HEK293 (cell line): ENCODE data around the gene DSCAML1.

Source experiments
- CTCF ChIA-PET: fragments of 350-600 bp; formaldehyde crosslinking; extraction: SDS; loops from one replicate; lab custom pipeline; 2021; ENCODE audit warnings: antibody characterized with exemption; lab: Yijun Ruan, JAX
- POLR2A ChIA-PET: fragments of 300-600 bp; formaldehyde crosslinking; extraction: SDS; loops from one replicate; lab custom pipeline; 2020; ENCODE audit warnings: antibody characterized with exemption, inconsistent platforms; lab: Yijun Ruan, JAX
- H3K27ac ChIP-seq: fragments of 200-500 bp; sonication (Bioruptor generic); 2 replicates; pipeline ENCODE4 v1.5.1; 2014; ENCODE audit warnings: low read depth, low read length, control low read depth, inconsistent platforms; ENCODE audit errors: extremely low read depth
- H3K36me3 ChIP-seq, 2 experiments: fragments of 200-500 bp in 1 of 2; sonication (Bioruptor generic) in 1 of 2; 1 replicate in 1 of 2; 2 replicates in 1 of 2; pipeline ENCODE4 v1.5.1; 2014 to 2017; ENCODE audit warnings: inconsistent platforms in 2 of 2, low read length in 2 of 2; ENCODE audit not compliant: control insufficient read depth in 2 of 2, insufficient read depth in 1 of 2
- H3K4me1 ChIP-seq: fragments of 200-500 bp; sonication (Bioruptor generic); 2 replicates; pipeline ENCODE4 v1.5.1; 2014; ENCODE audit warnings: mild to moderate bottlenecking, low read length, inconsistent platforms; ENCODE audit not compliant: control insufficient read depth, insufficient read depth
- H3K4me3 ChIP-seq: 2 replicates; pipeline ENCODE4 v1.5.1; 2011; ENCODE audit warnings: low read depth, mild to moderate bottlenecking, control low read depth, low read length, moderate library complexity
- H3K9me3 ChIP-seq: fragments of 200-500 bp; sonication (Bioruptor generic); 2 replicates; pipeline ENCODE4 v1.5.1; 2014; ENCODE audit warnings: low read depth, low read length, inconsistent platforms; ENCODE audit not compliant: control insufficient read depth, insufficient read depth
- OVOL3 ChIP-seq: fragments of 450-650 bp; formaldehyde crosslinking; IDR thresholded peaks from 2 replicates; pipeline ENCODE4 v1.5.1; 2016; ENCODE audit warnings: missing biosample characterization, missing genetic modification characterization
- ZBTB1 ChIP-seq: fragments of 450-650 bp; formaldehyde crosslinking; IDR thresholded peaks from 2 replicates; pipeline ENCODE4 v1.5.1; 2016; ENCODE audit warnings: missing biosample characterization, missing genetic modification characterization
- ZFHX2 ChIP-seq: fragments of 450-650 bp; formaldehyde crosslinking; conservative IDR thresholded peaks from 2 replicates; pipeline ENCODE4 v1.5.1; 2016; ENCODE audit warnings: missing biosample characterization, missing genetic modification characterization
- ZFP3 ChIP-seq: fragments of 450-650 bp; formaldehyde crosslinking; IDR thresholded peaks from 2 replicates; pipeline ENCODE4 v1.5.1; 2016; ENCODE audit warnings: low read depth, missing biosample characterization, missing genetic modification characterization
- ZNF202 ChIP-seq: fragments of 450-650 bp; formaldehyde crosslinking; IDR thresholded peaks from 2 replicates; pipeline ENCODE4 v1.5.1; 2016; ENCODE audit warnings: missing biosample characterization, missing genetic modification characterization, borderline replicate concordance
- ZNF571 ChIP-seq: fragments of 450-650 bp; formaldehyde crosslinking; IDR thresholded peaks from 2 replicates; pipeline ENCODE4 v1.5.0; 2017; ENCODE audit warnings: missing biosample characterization, missing genetic modification characterization
- ZNF670 ChIP-seq: fragments of 450-650 bp; formaldehyde crosslinking; IDR thresholded peaks from 2 replicates; pipeline ENCODE4 v1.5.1; 2016; ENCODE audit warnings: missing biosample characterization, missing genetic modification characterization, low read depth
- ZNF701 ChIP-seq: fragments of 450-650 bp; formaldehyde crosslinking; IDR thresholded peaks from 2 replicates; pipeline ENCODE4 v1.5.1; 2016; ENCODE audit warnings: missing biosample characterization, missing genetic modification characterization
- TF ChIP-seq, protein P1 (sequence below): fragments of 450-650 bp; formaldehyde crosslinking; IDR thresholded peaks from 2 replicates; pipeline ENCODE4 v1.5.1; 2016; ENCODE audit warnings: missing biosample characterization, missing genetic modification characterization
- TF ChIP-seq, protein P2 (sequence below): fragments of 450-650 bp; formaldehyde crosslinking; IDR thresholded peaks from 2 replicates; pipeline ENCODE4 v1.5.0; 2017; ENCODE audit warnings: missing biosample characterization, missing genetic modification characterization, borderline replicate concordance
- TF ChIP-seq, protein P3 (sequence below): fragments of 450-650 bp; formaldehyde crosslinking; conservative IDR thresholded peaks from 2 replicates; pipeline ENCODE4 v1.5.1; 2016; ENCODE audit warnings: low read depth, missing biosample characterization, missing genetic modification characterization

Gene DSCAML1

DNA sequence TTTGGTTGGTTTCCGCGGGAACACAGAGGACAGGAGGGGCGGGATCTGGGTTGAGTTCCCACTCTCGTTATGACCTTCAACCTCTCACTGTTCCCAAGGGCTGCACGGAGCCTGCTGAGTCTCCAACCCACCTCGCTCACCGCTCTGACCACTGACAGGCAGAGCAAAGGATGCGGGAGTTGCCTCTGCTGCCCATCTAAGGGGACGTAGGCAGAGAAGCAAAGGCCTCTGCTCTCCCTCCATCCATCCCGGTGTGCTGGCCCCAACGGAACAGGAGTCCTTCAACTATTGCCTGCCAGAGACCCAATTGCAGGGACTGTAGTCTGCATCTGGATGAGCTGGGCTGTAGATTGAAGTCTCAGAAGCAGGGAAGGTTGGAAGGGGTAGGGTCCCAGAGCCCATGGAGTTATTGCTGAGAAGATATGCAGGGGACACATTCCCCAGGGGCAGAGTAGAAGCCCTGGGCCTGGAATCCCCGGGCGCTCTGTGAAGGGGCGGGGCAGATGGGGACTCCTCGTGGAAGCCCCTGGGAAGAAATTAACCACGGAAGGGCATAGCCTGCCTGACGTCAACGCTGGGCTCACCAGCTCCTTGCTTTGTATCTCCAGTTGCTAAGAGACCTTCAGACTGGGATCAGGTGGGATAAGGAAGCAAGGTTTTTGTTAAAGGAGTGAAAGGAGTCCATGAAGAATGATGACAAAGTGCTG is 40.2 kb upstream of the DSCAML1 start (continued):
- TF ChIP-seq, protein P1, sequence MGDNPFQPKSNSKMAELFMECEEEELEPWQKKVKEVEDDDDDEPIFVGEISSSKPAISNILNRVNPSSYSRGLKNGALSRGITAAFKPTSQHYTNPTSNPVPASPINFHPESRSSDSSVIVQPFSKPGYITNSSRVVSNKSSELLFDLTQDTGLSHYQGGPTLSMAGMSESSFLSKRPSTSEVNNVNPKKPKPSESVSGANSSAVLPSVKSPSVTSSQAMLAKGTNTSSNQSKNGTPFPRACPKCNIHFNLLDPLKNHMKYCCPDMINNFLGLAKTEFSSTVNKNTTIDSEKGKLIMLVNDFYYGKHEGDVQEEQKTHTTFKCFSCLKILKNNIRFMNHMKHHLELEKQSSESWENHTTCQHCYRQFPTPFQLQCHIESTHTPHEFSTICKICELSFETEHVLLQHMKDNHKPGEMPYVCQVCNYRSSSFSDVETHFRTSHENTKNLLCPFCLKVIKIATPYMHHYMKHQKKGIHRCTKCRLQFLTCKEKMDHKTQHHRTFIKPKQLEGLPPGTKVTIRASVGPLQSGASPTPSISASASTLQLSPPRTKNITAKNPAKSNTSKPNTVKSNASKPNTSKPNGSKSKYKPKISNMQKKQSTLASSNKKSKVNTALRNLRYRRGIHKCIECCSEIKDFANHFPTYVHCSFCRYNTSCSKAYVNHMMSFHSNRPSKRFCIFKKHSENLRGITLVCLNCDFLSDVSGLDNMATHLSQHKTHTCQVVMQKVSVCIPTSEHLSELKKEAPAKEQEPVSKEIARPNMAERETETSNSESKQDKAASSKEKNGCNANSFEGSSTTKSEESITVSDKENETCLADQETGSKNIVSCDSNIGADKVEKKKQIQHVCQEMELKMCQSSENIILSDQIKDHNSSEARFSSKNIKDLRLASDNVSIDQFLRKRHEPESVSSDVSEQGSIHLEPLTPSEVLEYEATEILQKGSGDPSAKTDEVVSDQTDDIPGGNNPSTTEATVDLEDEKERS (tag by site-specific recombination): no peak
- TF ChIP-seq ZNF670 (tag by site-specific recombination) (no peak), ZNF701 (tag by site-specific recombination) (no peak), OVOL3 (no peak)
- TF ChIP-seq, protein P2, sequence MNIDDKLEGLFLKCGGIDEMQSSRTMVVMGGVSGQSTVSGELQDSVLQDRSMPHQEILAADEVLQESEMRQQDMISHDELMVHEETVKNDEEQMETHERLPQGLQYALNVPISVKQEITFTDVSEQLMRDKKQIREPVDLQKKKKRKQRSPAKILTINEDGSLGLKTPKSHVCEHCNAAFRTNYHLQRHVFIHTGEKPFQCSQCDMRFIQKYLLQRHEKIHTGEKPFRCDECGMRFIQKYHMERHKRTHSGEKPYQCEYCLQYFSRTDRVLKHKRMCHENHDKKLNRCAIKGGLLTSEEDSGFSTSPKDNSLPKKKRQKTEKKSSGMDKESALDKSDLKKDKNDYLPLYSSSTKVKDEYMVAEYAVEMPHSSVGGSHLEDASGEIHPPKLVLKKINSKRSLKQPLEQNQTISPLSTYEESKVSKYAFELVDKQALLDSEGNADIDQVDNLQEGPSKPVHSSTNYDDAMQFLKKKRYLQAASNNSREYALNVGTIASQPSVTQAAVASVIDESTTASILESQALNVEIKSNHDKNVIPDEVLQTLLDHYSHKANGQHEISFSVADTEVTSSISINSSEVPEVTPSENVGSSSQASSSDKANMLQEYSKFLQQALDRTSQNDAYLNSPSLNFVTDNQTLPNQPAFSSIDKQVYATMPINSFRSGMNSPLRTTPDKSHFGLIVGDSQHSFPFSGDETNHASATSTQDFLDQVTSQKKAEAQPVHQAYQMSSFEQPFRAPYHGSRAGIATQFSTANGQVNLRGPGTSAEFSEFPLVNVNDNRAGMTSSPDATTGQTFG (tag by site-specific recombination): no peak

DNA sequence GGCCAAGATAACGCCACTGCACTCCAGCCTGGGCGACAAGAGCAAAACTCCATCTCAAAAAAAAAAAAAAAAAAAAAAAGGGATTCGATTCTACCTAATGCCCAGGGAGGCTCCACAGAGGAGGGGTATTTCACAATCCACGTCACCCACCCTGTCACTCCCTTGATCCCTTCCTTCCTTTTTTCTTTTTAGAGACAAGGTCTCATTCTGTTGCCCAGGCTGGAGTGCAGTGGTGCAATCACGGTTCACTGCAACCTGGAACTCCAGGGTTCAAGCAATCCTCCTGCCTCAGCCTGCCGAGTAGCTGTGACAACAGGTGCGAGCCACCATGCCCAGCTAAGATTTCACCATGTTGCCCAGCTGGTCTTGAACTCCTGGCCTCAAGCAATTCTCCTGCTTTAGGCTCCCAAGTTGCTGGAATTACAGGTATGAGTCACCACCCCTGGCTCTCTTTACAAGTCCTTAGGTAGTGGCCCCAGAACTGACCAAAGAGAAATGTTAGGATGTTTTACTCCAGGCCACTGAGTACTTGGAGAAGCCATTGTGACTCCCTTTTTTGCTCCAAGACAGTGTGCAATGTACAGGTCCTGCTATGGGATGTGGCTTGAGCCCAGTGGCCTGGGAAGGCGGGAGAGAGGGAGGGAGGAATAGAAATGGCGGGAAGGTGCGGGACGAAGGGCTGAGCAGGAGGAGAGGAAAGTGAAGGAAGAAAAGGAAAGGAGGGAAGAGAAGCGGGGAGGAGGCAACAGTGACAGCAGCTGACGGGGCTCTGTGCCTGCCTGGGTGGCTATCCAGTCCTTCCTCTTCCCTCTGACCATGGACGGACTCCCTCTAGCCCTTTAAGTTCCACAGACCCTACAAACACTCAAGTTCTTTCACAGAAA is 39.3 kb upstream of the DSCAML1 start:
- POLR2A ChIA-PET: no interaction called here
- Histone ChIP-seq H3K36me3 (no peaks in the 10 kb centered on the region), H3K4me1 (no peaks in the 10 kb centered on the region), H3K4me3 (no peak overlapping the region), H3K9me3 (no peaks in the 10 kb centered on the region), H3K27ac (no peak overlapping the region)
- TF ChIP-seq, protein P3, sequence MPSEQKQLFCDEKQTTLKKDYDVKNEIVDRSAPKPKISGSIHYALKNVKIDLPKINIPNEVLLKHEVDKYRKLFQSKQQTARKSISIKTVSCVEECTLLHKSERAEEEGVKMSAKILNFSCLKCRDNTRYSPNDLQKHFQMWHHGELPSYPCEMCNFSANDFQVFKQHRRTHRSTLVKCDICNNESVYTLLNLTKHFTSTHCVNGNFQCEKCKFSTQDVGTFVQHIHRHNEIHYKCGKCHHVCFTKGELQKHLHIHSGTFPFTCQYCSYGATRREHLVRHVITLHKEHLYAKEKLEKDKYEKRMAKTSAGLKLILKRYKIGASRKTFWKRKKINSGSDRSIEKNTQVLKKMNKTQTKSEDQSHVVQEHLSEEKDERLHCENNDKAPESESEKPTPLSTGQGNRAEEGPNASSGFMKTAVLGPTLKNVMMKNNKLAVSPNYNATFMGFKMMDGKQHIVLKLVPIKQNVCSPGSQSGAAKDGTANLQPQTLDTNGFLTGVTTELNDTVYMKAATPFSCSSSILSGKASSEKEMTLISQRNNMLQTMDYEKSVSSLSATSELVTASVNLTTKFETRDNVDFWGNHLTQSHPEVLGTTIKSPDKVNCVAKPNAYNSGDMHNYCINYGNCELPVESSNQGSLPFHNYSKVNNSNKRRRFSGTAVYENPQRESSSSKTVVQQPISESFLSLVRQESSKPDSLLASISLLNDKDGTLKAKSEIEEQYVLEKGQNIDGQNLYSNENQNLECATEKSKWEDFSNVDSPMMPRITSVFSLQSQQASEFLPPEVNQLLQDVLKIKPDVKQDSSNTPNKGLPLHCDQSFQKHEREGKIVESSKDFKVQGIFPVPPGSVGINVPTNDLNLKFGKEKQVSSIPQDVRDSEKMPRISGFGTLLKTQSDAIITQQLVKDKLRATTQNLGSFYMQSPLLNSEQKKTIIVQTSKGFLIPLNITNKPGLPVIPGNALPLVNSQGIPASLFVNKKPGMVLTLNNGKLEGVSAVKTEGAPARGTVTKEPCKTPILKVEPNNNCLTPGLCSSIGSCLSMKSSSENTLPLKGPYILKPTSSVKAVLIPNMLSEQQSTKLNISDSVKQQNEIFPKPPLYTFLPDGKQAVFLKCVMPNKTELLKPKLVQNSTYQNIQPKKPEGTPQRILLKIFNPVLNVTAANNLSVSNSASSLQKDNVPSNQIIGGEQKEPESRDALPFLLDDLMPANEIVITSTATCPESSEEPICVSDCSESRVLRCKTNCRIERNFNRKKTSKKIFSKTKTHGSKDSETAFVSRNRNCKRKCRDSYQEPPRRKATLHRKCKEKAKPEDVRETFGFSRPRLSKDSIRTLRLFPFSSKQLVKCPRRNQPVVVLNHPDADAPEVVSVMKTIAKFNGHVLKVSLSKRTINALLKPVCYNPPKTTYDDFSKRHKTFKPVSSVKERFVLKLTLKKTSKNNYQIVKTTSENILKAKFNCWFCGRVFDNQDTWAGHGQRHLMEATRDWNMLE (tag by site-specific recombination): no peak
- TF ChIP-seq ZFP3 (tag by site-specific recombination) (no peak), ZNF202 (tag by site-specific recombination) (no peak), ZBTB1 (tag by site-specific recombination) (no peak), ZFHX2 (no peak), ZNF571 (tag by site-specific recombination) (no peak)
- CTCF ChIA-PET: interaction anchor here (1.3 to 10.2 kb wide), 4 partner anchors 9 to 217 kb away, joined by 4 to 78 read pairs (median 21); no protein-coding TSS in a partner anchor
